Astrocyte (in vitro differentiated cells and primary cell): ENCODE measurements around the gene EIF2S3B.

Experiments used
- CTCF ChIP-seq: IDR thresholded peaks from 2 replicates; pipeline ENCODE4 v1.5.1; 2011; ENCODE audit warnings: low read depth, mild to moderate bottlenecking, inconsistent platforms, low read length, moderate library complexity; ENCODE audit not compliant: insufficient read depth
- EZH2 ChIP-seq: IDR thresholded peaks from 2 replicates; pipeline ENCODE4 v1.6.1; 2012; ENCODE audit warnings: mild to moderate bottlenecking, low read length, inconsistent platforms; ENCODE audit not compliant: insufficient read depth

- TF ChIP-seq CTCF (no peak), EZH2 (no peak)
Measured at GRCh38 chr12:10456856-10457255, 48.8 kb upstream of the EIF2S3B start.
